ENCODE data around the gene UBE2L6. TPM values are rescaled to one million over a fixed set of nuclear protein-coding genes. Genes with fewer than 3 reads are reported as not detected.

Gene UBE2L6
- total RNA-seq, 1 donor from 2014 or later, result 69.2 TPM

GRCh38 chr11:57605028-57605420 lies 37.6 kb upstream of the UBE2L6 start:
- POLR2A ChIA-PET, result no interaction called here
- H3K4me3 Mint-ChIP-seq, result no peak overlapping the region

GRCh38 chr11:57604296-57605027 lies 37.0 kb upstream of the UBE2L6 start:
- peaks cover 14% of the 10 kb centered on the region for H3K27me3 Mint-ChIP-seq
- no peak for DNase-seq
- no peak for TF ChIP-seq CTCF (IDR thresholded peaks at IDR 0.05)
- ChIA-PET POLR2A (no interaction called here), CTCF (no interaction called here)
- ATAC-seq (ENCODE audit: low read depth), result no peak
- H3K36me3 Mint-ChIP-seq (ENCODE audit: low read depth), result no peaks in the 10 kb centered on the region
- no peak overlapping the region for H3K27ac Mint-ChIP-seq
- H3K9me3 Mint-ChIP-seq, result no peaks in the 10 kb centered on the region
- no peaks in the 10 kb centered on the region for H3K4me1 Mint-ChIP-seq
- H3K4me3 Mint-ChIP-seq, result no peak overlapping the region
- intact Hi-C loops (cut with micrococcal nuclease), result no loop called here

More at GRCh38 chr11:57605028-57605420, 37.6 kb upstream of the UBE2L6 start:
- H3K27me3 Mint-ChIP-seq, result peaks cover 9% of the 10 kb centered on the region
- DNase-seq, result no peak
- H3K9me3 Mint-ChIP-seq, result no peaks in the 10 kb centered on the region
- CTCF ChIA-PET, result no interaction called here
- no peak for TF ChIP-seq CTCF (IDR thresholded peaks at IDR 0.05)
- no peaks in the 10 kb centered on the region for H3K36me3 Mint-ChIP-seq (ENCODE audit: low read depth)
- H3K27ac Mint-ChIP-seq, result no peak overlapping the region
- no peaks in the 10 kb centered on the region for H3K4me1 Mint-ChIP-seq
- intact Hi-C loops (cut with micrococcal nuclease), result no loop called here
- no peak for ATAC-seq (ENCODE audit: low read depth)

GRCh38 chr11:57601297-57601696 lies 33.8 kb upstream of the UBE2L6 start:
- Mint-ChIP-seq H3K27ac (no peak overlapping the region), H3K4me1 (no peaks in the 10 kb centered on the region), H3K4me3 (no peak overlapping the region), H3K9me3 (no peaks in the 10 kb centered on the region), H3K27me3 (peaks cover 31% of the 10 kb centered on the region), H3K36me3 (ENCODE audit: low read depth) (no peaks in the 10 kb centered on the region)
- DNase-seq (no peak), ATAC-seq (ENCODE audit: low read depth) (no peak)
- ChIA-PET CTCF (no interaction called here), POLR2A (no interaction called here)
- TF ChIP-seq CTCF (IDR thresholded peaks at IDR 0.05), result no peak
- intact Hi-C loops (cut with micrococcal nuclease), result no loop called here

GRCh38 chr11:57599381-57599780 lies 31.9 kb upstream of the UBE2L6 start:
- POLR2A ChIA-PET, result no interaction called here
- no peaks in the 10 kb centered on the region for H3K9me3 Mint-ChIP-seq
- ATAC-seq (ENCODE audit: low read depth) (no peak), DNase-seq (no peak)
- H3K4me3 Mint-ChIP-seq, result no peak overlapping the region
- TF ChIP-seq CTCF (IDR thresholded peaks at IDR 0.05), result no peak
- H3K4me1 Mint-ChIP-seq, result no peaks in the 10 kb centered on the region
- H3K36me3 Mint-ChIP-seq (ENCODE audit: low read depth), result no peaks in the 10 kb centered on the region
- no peak overlapping the region for H3K27ac Mint-ChIP-seq
- CTCF ChIA-PET, result no interaction called here
- H3K27me3 Mint-ChIP-seq, result peaks cover 38% of the 10 kb centered on the region
- intact Hi-C loops (cut with micrococcal nuclease), result no loop called here

- intact Hi-C loops (cut with micrococcal nuclease), result no loop called here
- CTCF ChIA-PET, result no interaction called here
- no peak for TF ChIP-seq CTCF (IDR thresholded peaks at IDR 0.05)
- no peak overlapping the region for H3K27ac Mint-ChIP-seq
- H3K27me3 Mint-ChIP-seq, result peaks cover 42% of the 10 kb centered on the region
- POLR2A ChIA-PET, result no interaction called here
- H3K36me3 Mint-ChIP-seq (ENCODE audit: low read depth), result no peaks in the 10 kb centered on the region
- H3K9me3 Mint-ChIP-seq, result no peaks in the 10 kb centered on the region
- H3K4me1 Mint-ChIP-seq, result no peaks in the 10 kb centered on the region
- no peak for ATAC-seq (ENCODE audit: low read depth)
- no peak for DNase-seq
- no peak overlapping the region for H3K4me3 Mint-ChIP-seq
Measured at GRCh38 chr11:57598831-57599155, 31.3 kb upstream of the UBE2L6 start.
